IPS-NIHi11 (cell line): ENCODE measurements around the gene CCDC12.
A peak's percentile ranks its signal among the peaks of the same experiment; 100 is the strongest.

Experiments used
- DNase-seq: peaks from one replicate; pipeline ENCODE4 v3.0.0; 2012; ENCODE audit warnings: mixed read lengths, low spot score

Gene CCDC12

GRCh38 chr3:46996689-46997452 is 20.3 kb upstream of the CCDC12 start:
- DNase-seq = no peak

- no peak for DNase-seq
These were observed 19.5 kb upstream of the CCDC12 start for GRCh38 chr3:46995901-46996562.

GRCh38 chr3:46994801-46995731 is 18.5 kb upstream of the CCDC12 start:
- DNase-seq = no peak

- DNase-seq = no peak
These were observed 17.4 kb upstream of the CCDC12 start for GRCh38 chr3:46993986-46994385.

GRCh38 chr3:46993292-46993691 is 16.7 kb upstream of the CCDC12 start:
- DNase-seq = no peak

- no peak for DNase-seq
These were observed 15.7 kb upstream of the CCDC12 start for GRCh38 chr3:46992231-46992630.

GRCh38 chr3:46991406-46992165 is 15.0 kb upstream of the CCDC12 start:
- no peak for DNase-seq

GRCh38 chr3:46990573-46991374 is 14.2 kb upstream of the CCDC12 start:
- no peak for DNase-seq

GRCh38 chr3:46989146-46989810 is 12.7 kb upstream of the CCDC12 start:
- peak; percentile 54 for DNase-seq

- no peak for DNase-seq
These were observed 12.1 kb upstream of the CCDC12 start for GRCh38 chr3:46988616-46989015.

GRCh38 chr3:46987743-46988401 is 11.3 kb upstream of the CCDC12 start:
- peak; percentile 78 for DNase-seq

- no peak for DNase-seq
These were observed 10.8 kb upstream of the CCDC12 start for GRCh38 chr3:46987319-46987742.

- no peak for DNase-seq
These were observed 10.3 kb upstream of the CCDC12 start for GRCh38 chr3:46986782-46987310.

GRCh38 chr3:46986055-46986730 is 9.6 kb upstream of the CCDC12 start:
- no peak for DNase-seq

GRCh38 chr3:46985588-46985987 is 9.0 kb upstream of the CCDC12 start:
- DNase-seq = no peak

GRCh38 chr3:46984591-46985459 is 8.3 kb upstream of the CCDC12 start:
- no peak for DNase-seq

GRCh38 chr3:46982546-46982945 is 6.0 kb upstream of the CCDC12 start:
- no peak for DNase-seq

GRCh38 chr3:46981932-46982471 is 5.5 kb upstream of the CCDC12 start:
- DNase-seq = peak; percentile 58
